PC-9 (cell line): Measurements from ENCODE around the gene OS9.

Experiments
- EZH2 ChIP-seq: fragments of 200-600 bp; sonication (generic); IDR thresholded peaks from 2 replicates; pipeline ENCODE4 v1.8.0; 2017; ENCODE audit warnings: antibody characterized with exemption, low read depth
- TF ChIP-seq, protein P1 (sequence below): fragments of 200-600 bp; sonication (generic); conservative IDR thresholded peaks from 2 replicates; pipeline ENCODE4 v1.6.1; 2017; ENCODE audit warnings: mixed run types, antibody characterized with exemption, mild to moderate bottlenecking, moderate library complexity

DNA sequence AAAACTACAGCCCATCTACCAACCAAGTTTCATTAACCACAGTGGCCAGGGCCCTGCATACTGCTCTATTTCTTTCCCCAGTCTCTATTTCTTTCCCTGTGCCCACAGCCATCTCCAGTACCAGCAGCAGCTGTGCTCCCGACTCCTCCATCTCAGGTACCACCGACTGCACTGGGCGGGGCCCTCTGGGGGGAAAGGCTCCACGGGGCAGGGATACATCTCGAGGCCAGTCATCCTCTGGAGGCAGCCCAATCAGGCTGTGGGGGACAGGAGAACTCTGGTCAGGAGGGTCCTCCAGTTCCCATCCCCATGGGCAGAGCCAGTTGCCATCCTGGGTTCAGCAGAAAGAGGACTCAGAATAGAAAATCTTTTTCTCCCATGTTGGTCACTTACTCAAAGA is 55.1 kb downstream of the OS9 start:
- TF ChIP-seq, protein P1, sequence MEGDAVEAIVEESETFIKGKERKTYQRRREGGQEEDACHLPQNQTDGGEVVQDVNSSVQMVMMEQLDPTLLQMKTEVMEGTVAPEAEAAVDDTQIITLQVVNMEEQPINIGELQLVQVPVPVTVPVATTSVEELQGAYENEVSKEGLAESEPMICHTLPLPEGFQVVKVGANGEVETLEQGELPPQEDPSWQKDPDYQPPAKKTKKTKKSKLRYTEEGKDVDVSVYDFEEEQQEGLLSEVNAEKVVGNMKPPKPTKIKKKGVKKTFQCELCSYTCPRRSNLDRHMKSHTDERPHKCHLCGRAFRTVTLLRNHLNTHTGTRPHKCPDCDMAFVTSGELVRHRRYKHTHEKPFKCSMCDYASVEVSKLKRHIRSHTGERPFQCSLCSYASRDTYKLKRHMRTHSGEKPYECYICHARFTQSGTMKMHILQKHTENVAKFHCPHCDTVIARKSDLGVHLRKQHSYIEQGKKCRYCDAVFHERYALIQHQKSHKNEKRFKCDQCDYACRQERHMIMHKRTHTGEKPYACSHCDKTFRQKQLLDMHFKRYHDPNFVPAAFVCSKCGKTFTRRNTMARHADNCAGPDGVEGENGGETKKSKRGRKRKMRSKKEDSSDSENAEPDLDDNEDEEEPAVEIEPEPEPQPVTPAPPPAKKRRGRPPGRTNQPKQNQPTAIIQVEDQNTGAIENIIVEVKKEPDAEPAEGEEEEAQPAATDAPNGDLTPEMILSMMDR = no peak
- no peak for TF ChIP-seq EZH2
